ENCODE results near the gene ANKRD13D.

The ANKRD13D gene

DNA sequence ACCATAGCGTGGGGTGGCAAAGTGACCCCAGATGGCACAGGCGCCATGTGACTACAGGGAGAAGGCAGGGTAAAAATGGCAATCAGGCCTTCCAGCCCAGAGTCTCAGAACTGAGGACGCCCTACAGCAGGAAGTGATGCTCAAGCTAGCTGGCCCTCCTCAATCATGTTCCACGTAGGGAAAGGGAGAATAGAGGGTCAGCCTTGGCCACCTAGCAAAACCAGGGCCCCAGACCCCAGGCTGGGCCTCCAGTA lies 978 bp upstream of the ANKRD13D start:
- no peak for FAIRE-seq

DNA sequence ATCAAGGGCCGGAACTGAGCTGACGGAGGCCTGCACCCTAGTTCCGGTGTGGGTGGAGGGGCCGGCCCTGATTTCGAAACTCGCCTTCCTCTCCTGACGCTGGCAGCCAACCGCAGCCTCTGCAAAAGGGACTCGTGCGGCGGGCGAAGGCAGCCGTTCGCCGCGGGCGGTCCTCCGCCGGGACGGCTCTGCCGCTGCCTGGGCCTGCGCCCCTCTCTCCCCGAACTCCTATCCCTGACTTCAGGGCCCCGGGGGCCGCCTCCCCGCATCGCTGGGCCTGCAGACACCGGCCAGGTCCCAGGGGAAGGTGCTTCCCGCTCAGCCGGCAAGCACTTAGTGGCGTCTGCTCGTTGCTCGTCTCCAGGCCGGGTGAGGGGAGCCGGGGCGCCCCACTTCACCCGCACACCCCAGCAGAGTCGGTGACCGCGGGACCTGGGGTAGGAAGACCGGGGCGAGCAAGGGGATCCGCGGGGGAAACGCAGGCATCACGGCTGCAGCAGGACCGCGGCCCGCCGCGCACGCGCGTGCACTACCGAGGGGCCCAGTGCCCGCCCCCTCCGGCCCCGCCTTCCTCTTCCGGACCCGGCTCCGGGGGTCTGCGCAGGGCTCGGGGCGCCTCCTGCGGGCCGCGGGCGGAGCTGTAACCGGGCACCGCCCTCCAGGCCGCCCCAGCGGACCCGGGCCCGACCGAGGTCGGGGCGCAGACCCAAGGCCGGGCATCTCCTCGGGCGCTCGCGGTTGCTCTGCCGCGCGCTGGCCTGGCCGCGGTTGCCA lies 464 bp upstream of the ANKRD13D start:
- FAIRE-seq, result no peak

DNA sequence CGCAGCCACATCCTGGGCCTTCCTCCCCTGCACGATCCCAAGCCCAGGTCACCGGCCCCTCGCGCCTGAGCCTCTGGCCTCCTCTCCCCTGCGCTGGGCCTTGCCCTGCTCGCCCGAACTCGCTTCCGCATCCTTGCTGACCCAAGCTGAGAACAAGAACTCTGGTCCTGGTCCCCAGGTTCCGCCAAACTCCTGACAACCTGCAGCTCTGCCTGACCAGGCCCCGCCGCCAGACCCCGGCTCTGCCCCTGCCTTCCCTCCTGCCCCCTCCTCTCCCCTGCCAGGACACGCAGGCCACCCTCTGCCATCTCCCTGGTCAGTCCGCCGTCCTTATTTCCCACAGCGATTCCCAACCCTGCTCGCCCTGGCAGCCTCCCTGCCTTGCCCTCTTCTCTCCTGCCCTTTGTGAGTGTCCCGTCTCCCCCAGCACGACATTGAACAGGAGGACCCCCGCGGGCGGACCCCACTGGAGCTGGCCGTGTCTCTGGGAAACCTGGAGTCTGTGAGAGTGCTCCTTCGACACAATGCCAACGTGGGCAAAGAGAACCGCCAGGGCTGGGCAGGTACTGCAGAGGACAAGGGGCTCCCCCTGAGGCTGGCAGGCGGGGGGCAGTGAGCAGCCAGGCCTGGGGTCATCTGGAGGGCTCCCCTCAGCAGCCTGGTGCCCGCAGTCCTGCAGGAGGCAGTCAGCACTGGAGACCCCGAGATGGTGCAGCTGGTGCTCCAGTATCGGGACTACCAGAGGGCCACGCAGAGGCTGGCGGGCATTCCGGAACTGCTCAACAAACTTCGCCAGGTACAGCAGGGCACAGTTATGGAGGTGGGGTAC lies 762 bp downstream of the ANKRD13D start:
- FAIRE-seq, result no peak

DNA sequence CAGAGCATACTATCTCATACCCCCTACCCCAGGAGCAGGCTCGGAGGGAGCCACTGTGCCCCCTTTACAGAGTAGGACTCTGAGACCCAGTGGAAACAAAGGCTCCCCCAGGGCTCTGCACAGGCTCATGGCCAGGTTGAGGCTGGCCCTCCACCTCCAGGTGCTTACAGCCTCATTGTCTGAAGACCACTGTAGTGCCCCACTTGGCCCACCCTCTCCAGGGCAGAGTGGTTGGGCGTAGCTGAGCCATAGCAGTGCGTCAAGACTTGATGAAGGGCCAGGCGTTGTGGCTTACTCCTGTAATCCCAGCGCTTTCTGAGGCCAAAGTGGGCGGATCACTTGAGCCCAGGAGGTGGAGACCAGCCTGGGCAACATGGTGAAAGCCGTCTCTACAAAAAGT lies 1.7 kb downstream of the ANKRD13D start:
- FAIRE-seq, result no peak

DNA sequence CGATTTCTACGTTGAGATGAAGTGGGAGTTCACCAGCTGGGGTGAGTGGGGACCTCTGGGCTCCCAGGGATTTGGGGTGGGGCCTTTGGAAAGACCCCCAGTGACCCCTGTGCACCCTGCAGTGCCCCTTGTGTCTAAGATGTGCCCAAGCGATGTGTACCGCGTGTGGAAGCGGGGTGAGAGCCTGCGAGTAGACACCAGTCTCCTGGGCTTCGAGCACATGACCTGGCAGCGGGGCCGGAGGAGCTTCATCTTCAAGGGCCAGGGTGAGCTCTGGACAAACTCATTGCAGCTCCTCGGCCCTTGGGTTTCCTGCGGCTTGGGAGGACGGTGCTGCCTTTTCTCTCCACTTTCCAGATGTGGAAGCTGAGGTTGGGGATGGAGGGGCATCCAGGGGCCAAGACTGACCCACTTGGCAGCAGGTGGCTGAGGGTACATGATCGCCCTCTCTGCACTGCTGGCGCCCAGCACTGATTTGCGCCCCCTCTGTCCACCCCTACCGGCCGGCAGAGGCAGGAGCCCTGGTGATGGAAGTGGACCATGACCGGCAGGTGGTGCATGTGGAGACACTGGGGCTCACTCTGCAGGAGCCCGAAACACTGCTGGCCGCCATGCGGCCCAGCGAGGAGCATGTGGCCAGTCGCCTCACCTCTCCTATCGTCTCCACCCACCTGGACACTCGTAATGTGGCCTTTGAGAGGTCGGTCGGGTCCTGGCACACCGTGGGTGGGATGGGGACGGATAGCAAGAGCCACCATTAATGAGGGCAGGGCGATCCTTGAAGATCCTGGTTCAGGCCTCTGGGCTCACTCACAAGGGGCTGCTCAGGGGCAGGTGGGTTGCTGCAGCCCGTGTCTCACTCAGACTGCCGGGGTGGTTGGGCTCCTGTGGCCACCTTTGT lies 2.6 kb downstream of the ANKRD13D start:
- no peak for FAIRE-seq

DNA sequence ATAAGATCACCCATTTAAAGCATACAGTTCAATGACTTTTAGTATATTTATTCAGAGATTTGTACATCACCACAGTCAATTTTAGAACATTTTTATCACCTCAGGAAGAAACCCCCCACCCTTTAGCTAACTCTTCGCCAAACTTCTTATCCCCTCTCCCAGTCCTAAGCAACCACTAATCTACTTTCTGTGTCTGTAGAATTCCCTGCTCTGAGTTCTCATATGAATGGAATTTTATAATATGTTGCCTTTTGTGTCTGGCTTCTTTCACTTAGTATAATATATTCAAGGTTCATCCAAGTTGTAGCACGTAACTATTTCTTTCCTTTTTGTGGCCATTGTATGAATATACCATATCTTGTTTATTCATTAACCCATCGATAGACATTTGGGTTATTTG lies 3.6 kb downstream of the ANKRD13D start:
- FAIRE-seq, result no peak

DNA sequence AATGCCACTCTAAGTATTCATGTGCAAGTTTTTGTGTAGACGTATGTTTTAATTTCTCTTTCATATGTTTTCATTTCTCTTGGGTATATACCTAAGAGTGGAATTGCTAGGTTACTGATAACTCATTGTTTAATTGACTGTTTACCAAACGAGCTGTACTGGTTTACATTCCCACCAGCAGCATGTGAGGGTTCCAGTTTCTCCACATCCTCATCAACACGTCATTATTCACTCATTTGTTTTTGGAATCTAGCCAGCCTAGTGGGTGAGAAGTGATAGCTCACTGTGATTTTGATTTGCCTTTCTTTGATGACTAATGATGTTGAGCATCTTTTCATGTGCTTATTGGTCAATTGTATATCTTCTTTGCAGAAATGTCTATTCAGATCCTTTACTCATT lies 4.0 kb downstream of the ANKRD13D start:
- FAIRE-seq, result no peak

DNA sequence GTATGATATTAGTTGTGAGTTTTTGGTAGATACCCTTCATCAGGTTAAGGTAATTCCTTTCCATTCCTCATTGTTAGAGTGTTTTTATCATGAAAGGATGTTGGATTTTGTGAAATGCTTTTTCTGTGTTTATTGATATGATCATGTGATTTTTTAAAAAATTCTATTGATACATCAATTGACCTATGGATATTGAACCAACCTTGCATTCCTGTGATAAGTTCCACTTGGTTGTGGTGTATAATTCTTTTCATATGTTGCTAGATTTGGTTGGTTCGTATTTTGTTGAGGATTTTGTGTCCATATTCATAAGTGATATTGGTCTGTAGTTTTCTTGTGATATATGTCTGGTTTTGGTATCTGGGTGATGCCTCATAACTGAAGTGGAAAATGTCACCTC lies 6.7 kb downstream of the ANKRD13D start:
- no peak for FAIRE-seq

DNA sequence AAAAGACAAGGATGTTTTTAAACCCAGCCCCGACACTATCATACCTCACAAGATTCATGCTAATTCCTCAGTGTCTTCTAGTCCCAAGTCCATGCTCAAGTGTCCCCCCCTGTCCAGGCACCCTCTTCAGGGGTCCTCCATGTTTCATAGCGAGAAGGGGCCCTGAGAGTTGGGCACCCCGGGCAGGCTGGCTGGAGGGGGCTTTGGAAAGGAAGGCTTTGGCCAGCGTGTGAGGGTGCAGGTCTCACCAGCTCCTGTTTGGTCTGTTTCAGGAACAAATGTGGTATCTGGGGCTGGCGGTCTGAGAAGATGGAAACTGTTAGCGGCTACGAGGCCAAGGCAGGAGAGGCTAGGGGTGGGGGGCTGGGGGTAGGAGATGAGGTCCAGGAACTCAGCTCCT lies 9.7 kb downstream of the ANKRD13D start:
- no peak for FAIRE-seq

DNA sequence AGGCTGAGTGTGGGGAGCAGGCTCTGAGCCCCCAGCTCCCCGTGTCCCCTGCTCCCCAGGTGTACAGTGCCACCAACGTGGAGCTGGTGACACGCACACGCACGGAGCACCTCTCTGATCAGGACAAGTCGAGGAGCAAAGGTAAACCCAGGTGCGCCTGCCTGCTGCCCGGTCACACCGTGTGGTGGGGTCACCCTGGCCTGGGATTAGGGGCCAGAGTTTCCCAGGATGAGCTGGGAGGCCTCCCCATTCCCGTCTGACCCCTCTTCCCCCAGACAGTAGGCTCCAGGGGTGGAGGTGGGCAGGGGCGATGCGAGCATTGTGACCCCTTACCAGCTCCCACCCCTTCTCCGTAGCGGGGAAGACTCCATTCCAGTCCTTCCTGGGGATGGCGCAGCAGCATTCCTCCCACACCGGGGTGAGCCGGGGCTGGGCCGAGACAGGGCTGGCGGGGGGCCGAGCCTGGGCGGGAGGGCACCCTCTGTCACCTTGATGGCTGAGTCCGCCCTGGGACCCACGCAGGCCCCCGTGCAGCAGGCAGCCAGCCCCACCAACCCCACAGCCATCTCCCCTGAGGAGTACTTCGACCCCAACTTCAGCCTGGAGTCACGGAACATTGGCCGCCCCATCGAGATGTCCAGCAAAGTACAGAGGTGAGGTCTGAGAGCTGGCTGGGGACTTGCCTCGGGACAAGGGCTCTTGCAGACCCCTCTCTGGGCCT lies 10.5 kb downstream of the ANKRD13D start:
- FAIRE-seq, result no peak

DNA sequence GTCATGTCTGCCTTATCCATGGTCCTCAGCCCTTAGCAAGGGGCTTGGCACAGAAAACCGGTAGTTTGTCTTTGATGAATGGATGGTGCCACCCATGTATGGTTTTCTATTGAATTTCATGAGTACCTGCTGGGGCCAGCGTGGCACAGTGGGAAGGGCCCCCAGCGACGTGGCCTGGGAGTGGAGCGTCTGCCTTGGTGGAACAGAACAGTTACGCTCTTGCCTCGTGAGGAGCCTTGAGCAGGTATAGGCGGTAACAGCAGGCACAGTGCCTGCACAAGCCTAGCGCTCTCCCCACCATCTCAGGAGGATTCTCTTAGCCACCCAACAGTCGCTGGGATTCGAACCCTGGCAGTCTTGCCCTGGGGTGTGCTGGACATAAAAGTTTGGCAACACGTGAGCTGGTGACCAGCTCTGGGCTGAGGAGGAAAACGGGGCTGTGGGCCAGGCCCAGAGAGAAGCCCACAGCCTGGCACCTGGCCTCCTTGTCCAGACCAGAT lies 11.2 kb downstream of the ANKRD13D start:
- FAIRE-seq, result no peak

DNA sequence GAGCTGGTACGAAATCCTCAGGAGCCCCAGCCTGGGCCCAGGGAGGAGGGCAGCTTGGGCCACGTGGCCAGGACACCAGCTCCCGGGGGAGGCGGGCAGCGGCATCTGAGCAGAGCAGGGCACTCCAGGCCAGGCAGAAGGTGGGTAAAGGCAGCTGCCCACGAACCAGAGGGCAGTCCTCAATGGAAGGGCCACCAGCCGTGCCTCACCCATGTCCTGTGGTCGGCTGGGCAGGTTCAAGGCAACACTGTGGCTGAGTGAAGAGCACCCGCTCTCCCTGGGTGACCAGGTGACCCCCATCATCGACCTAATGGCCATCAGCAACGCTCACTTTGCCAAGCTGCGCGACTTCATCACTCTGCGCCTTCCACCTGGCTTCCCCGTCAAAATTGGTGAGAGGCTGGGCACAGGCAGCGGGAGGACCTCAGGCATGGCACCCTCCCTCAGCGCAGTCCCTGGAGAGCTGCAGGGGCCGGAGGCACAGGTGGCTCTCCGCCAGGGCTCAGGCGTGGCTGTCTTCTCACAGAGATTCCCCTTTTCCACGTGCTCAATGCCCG lies 11.7 kb downstream of the ANKRD13D start:
- no peak for FAIRE-seq

DNA sequence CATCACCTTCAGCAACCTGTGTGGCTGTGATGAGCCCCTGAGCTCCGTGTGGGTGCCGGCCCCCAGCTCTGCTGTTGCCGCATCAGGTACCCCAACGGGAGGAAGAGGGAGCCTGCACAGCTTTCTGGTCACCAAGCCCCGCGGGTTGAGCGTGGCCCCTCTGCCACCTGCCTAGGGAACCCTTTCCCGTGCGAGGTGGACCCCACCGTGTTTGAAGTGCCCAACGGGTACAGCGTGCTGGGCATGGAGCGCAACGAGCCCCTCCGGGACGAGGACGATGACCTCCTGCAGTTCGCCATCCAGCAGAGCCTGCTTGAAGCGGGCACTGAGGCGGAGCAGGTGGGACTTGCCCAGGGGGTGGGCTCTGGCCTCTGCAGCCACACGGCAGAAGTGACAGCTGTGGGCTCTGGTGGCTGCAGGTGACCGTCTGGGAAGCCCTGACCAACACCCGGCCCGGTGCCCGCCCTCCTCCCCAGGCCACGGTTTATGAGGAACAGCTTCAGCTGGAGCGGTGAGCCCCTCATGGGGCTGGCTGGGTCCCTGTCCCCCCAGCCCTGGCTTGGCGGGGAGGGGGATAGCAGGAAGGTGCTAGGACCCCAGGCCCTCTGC lies 12.3 kb downstream of the ANKRD13D start:
- no peak for FAIRE-seq

DNA sequence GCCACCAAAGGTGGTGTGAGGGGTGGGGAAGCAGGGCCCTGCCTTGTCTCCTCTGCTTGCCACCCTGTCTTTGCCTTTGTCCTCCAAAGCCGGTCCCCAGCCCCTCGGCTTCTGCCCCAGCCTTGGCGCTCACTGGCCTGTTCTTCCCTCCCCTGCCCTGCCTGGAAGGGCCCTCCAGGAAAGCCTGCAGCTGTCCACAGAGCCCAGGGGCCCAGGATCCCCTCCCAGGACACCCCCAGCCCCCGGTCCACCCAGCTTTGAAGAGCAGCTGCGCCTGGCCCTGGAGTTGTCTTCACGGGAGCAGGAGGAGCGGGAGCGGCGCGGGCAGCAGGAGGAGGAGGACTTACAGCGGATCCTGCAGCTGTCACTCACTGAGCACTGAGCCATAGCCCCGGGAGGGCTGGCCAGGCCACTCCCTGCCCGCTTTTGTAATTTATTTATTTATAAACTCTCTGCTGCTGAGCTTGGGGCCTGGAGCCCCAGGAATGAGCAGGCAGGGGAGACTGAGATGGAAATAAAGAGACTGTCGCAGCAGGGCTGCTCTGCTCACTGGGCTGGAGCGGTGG lies 12.9 kb downstream of the ANKRD13D start:
- FAIRE-seq, result no peak

DNA sequence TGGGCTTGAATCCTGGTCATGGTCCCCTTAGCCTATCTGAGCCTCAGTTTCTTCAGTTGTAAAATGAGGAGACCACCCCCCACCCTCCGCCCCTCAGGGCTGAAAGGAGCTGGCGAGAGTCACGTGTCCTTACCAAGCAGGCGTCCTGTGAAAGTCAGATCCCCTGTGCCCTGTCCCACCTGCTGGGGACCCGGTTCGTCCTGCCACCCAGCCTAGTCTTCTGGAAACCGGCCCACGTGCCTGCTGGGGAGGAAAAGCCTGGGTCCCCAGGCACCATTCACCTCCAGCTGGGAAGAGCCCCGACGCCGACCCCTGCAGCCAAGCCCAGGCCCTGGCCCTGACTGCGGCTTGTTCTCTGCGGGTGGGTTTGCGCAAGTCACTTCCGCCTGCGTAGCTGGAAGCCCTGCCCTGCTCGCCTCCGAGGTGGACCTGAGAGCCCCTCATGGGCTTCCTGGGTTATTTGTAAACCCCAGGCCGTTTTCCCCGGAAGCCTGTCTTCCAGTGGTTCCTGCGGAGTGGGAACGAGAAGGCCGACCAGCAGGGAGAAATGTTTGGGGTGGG lies 13.5 kb downstream of the ANKRD13D start:
- no peak for FAIRE-seq

DNA sequence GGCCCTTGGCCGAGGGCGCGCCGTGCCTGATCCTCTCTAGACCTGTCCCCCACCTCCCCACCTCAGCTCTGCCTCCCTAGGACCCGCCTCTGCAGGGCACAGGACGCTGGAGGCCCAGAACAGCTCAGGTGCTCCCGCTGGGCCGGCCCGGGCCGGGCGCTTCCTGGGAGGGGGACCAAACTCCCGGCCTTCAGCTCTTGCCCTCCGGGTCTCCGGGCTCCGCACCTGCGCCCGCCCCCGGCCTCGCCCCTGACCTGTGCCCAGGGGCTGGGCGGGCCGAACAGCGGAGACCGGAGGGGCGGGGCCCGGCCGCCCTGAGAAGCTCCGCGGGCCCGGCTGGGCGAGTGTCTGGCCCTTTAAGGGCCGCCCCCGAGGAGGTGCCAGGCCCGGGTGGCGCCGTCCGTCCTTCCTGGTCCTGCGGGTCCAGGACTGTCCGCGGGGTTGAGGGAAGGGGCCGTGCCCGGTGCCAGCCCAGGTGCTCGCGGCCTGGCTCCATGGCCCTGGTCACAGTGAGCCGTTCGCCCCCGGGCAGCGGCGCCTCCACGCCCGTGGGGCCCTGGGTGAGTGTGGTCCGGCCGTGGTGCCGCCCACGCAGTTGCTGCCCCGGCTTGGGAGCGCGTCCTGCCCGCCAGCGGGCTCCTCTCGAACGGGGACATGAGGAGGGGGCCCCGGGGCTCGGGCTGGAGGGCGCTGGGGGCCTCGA lies 14.2 kb downstream of the ANKRD13D start, which contains the start of gene SSH3:
TSS of gene SSH3 (plus strand) at position 399 of the 703 bp plus-strand sequence. CDS start at position 495, 96 bp downstream.
- no peak for FAIRE-seq

DNA sequence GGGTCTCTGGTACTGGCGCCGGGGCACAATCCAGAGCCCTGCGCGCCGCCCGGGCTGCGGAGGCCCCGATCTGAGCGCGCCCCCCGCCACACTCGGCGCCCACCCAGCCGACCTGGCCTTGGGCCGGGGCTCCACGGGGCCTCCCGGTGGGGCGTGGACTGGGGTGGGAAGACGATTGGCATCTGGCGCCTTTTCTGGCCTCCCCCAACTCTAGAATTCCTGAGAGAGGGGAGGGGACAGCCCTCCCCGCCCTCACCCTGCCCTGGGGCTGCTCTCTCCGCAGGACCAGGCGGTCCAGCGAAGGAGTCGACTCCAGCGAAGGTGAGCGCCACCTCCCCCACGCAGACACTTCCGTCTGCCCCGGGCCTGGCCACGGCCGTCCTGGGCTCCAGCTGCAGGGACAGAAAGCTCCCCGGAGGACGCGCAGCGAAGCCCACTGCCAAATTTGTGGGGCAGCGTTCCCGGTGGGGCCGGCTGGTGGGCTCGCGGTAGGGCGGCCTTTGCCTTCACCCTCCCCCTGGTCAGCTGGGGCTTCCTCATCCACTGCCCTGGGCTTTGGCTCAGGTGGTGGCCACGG lies 14.8 kb downstream of the ANKRD13D start:
- FAIRE-seq, result no peak

DNA sequence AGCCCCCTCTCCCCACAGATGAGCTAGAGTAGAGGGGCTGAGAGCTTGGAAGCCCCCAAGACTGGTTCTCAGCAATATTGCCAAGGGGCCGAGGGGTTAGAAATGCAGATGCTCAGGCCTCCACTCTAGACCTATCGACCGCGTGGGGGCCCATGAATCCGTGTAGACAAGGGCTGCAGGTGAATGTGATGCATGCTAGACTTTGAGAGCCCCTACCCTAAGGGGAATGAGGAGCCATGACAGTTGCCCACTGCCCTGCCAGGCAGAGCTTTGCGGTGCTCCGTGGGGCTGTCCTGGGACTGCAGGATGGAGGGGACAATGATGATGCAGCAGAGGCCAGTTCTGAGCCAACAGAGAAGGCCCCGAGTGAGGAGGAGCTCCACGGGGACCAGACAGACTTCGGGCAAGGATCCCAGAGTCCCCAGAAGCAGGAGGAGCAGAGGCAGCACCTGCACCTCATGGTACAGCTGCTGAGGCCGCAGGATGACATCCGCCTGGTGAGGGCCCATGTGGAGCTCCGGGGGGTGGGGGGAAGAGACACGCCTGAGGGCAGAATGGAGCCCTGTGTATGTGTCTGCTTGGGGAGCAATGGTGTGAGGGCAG lies 15.5 kb downstream of the ANKRD13D start:
- FAIRE-seq, result no peak

DNA sequence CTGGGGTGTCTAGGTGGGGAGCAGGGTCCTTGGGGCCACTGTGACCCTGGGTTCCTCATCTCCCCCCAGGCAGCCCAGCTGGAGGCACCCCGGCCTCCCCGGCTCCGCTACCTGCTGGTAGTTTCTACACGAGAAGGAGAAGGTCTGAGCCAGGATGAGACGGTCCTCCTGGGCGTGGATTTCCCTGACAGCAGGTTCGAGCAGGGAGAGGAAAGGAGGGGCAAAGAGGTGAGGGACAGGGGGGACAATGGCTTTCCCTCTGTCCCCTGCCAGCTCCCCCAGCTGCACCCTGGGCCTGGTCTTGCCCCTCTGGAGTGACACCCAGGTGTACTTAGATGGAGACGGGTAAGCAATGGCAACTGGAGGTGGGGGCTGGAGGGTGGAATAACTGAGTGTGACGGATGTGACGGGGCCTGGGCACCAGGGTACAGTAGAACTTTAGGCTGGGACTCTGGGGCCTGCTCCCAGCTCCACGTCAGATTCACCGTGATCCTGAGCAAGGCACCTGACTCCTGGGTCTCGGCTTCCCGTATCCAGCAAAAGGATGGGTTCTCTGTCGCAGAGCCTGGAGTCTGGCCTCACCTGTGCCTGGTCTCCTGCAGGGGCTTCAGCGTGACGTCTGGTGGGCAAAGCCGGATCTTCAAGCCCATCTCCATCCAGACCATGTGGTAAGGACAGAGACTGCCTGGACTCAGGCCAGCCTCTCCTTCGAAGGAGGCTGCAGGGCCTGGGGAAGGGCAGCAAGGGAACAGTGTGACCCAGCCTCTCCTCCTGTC lies 17.9 kb downstream of the ANKRD13D start:
- no peak for FAIRE-seq
